ENCODE results near the gene GIPC3. TPM values are rescaled to one million over a fixed set of nuclear protein-coding genes. Genes with fewer than 3 reads are reported as not detected.

The GIPC3 gene
- total RNA-seq, 1 experiment from 2014 or later: 0.34 TPM

- no peaks in the 10 kb centered on the region for H3K4me1 ChIP-seq (ENCODE audit: insufficient read depth, low read length, poor library complexity, severe bottlenecking)
- no peak overlapping the region for H3K4me3 ChIP-seq (ENCODE audit: low read depth, low read length, poor library complexity, severe bottlenecking)
- TF ChIP-seq CTCF (conservative IDR thresholded peaks at IDR 0.05; ENCODE audit: low read depth, low read length): no peak
- no peak for TF ChIP-seq EZH2 (IDR thresholded peaks at IDR 0.05; ENCODE audit: borderline replicate concordance, low read depth, low read length, poor library complexity, severe bottlenecking)
- ChIA-PET POLR2A (ENCODE audit: low non-redundant PET) (no interaction called here), CTCF (no interaction called here)
- H3K27me3 ChIP-seq (replicated peaks; ENCODE audit: insufficient read depth, low read depth, low read length, poor library complexity): no peaks in the 10 kb centered on the region
- no TSS peak for BruUV-seq (replicated peaks)
- peaks cover 2% of the 10 kb centered on the region for H3K36me3 ChIP-seq (ENCODE audit: insufficient read depth, low read length, poor library complexity, severe bottlenecking)
- no peak for DNase-seq (ENCODE audit: low spot score)
- no peak overlapping the region for H3K27ac ChIP-seq (ENCODE audit: low read depth, low read length, poor library complexity, severe bottlenecking)
- no peaks in the 10 kb centered on the region for H3K9me3 ChIP-seq (ENCODE audit: low read depth, low read length, poor library complexity, severe bottlenecking)
- intact Hi-C loops (cut with micrococcal nuclease; ENCODE audit: unreplicated experiment): loop anchor here (2.0 to 5.0 kb wide), 2 partner anchors 33 to 292 kb away; no protein-coding TSS in a partner anchor
These were observed 34.3 kb downstream of the GIPC3 start for GRCh38 chr19:3619631-3620012.

DNA sequence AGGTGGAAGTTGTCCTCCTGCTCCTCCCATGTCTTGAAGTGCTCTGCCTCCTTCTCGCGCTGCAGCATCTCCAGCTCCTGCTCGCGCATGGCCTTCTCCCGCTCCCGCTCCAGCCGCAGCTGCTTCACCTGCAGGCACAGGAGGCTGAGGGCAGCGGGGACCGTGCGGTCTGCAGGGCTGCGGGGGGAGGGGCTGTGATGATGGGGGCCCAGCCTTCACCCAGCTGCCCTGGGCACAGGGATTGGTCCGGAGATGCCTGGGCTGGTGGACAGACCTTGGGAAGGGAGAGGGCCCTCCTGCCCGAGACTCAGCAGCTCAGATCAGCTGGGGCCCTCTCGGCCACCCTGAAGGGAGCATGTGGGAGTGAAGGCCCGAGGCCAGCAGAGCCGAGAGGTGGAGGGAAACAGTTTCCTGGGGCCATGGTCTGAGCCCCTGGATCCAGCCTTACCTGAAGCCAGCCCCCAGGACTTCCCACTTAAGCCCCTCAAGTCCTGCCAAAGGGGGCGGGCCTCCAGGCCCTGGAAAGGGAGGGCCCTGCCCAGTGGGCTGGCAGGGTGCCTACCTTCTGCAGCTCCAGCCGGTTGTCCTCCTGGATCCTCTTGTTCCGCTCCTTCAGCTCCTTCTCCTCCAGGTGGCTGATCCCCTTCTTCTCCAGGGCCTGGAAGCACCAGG, 35.0 kb downstream of the GIPC3 start:
- Histone ChIP-seq H3K4me3 (ENCODE audit: low read depth, low read length, poor library complexity, severe bottlenecking) (no peak overlapping the region), H3K36me3 (ENCODE audit: insufficient read depth, low read length, poor library complexity, severe bottlenecking) (peaks cover 2% of the 10 kb centered on the region), H3K27ac (ENCODE audit: low read depth, low read length, poor library complexity, severe bottlenecking) (no peak overlapping the region), H3K9me3 (ENCODE audit: low read depth, low read length, poor library complexity, severe bottlenecking) (no peaks in the 10 kb centered on the region), H3K4me1 (ENCODE audit: insufficient read depth, low read length, poor library complexity, severe bottlenecking) (peaks cover 3% of the 10 kb centered on the region), H3K27me3 (replicated peaks; ENCODE audit: insufficient read depth, low read depth, low read length, poor library complexity) (no peaks in the 10 kb centered on the region)
- no TSS peak for BruUV-seq (replicated peaks)
- TF ChIP-seq CTCF (conservative IDR thresholded peaks at IDR 0.05; ENCODE audit: low read depth, low read length) (no peak), EZH2 (IDR thresholded peaks at IDR 0.05; ENCODE audit: borderline replicate concordance, low read depth, low read length, poor library complexity, severe bottlenecking) (no peak)
- ChIA-PET POLR2A (ENCODE audit: low non-redundant PET) (interaction anchor here (0.5 kb wide), 1 partner anchor 369 kb away, joined by 9 read pairs; no protein-coding TSS in a partner anchor), CTCF (no interaction called here)
- no peak for DNase-seq (ENCODE audit: low spot score)
- intact Hi-C loops (cut with micrococcal nuclease; ENCODE audit: unreplicated experiment): no loop called here

DNA sequence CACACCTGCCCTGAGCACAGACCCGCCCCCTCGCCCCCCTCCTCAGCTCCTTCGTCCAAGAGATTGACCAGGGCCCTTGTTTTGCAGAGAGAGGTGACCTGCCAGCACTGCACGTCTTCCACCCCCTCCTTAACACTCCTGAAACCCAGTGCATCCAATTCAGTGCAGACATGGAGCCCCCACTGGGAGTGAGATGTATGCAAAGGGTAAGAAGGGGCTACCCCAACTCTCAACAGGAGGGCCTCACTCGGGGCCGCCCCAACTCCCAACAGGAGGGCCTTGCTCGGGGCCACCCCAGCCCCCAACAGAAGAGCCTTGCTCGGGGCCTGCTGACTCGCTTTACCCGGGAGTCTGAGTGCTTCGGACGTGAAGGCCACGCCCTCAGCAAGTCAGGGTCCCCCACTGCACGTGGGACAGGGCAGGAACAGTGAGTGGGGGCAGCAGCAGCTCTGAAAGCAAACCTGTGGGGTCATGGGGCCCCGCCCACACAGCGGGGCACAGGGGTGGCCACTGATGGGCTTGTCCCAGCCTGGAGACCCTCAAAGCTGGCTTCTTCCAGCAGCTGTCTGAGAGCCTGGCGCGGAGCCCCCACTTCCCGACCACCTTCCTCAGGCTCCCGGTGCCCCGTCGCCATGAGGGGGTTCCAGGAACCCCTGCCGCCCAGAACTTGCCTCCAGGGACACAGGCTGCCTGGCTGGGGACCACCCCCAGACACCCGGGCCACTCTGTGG, 35.7 kb downstream of the GIPC3 start:
- BruUV-seq (replicated peaks): no TSS peak
- intact Hi-C loops (cut with micrococcal nuclease; ENCODE audit: unreplicated experiment): no loop called here
- Histone ChIP-seq H3K4me1 (ENCODE audit: insufficient read depth, low read length, poor library complexity, severe bottlenecking) (peaks cover 9% of the 10 kb centered on the region), H3K9me3 (ENCODE audit: low read depth, low read length, poor library complexity, severe bottlenecking) (no peaks in the 10 kb centered on the region), H3K27me3 (replicated peaks; ENCODE audit: insufficient read depth, low read depth, low read length, poor library complexity) (no peaks in the 10 kb centered on the region), H3K36me3 (ENCODE audit: insufficient read depth, low read length, poor library complexity, severe bottlenecking) (peaks cover 2% of the 10 kb centered on the region), H3K27ac (ENCODE audit: low read depth, low read length, poor library complexity, severe bottlenecking) (no peak overlapping the region), H3K4me3 (ENCODE audit: low read depth, low read length, poor library complexity, severe bottlenecking) (no peak overlapping the region)
- no peak for DNase-seq (ENCODE audit: low spot score)
- POLR2A ChIA-PET (ENCODE audit: low non-redundant PET): interaction anchor here (0.5 kb wide), 1 partner anchor 369 kb away, joined by 9 read pairs; no protein-coding TSS in a partner anchor
- CTCF ChIA-PET: no interaction called here
- TF ChIP-seq EZH2 (IDR thresholded peaks at IDR 0.05; ENCODE audit: borderline replicate concordance, low read depth, low read length, poor library complexity, severe bottlenecking) (no peak), CTCF (conservative IDR thresholded peaks at IDR 0.05; ENCODE audit: low read depth, low read length) (no peak)
